Measurements from ENCODE around the gene HLA-DRB5.

DNA sequence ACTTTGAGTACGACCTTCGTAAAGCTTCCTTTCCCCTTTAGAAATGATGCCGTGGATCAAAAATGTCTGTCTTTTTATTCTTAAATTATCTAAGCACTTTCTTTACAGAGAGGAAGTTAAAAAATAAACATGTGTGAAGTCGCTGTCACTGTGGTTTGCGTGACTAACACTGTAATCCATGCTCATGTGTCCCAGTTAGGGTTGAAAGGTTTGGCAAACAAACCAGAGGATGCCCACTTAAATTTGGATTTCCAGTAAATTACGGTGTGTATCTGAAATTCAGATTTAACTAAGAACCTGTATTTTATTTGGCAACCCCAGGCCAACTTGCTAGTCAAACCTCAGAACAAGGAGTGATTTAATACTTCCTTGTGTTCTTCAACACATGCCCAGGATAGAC lies 38.5 kb upstream of the HLA-DRB5 start:
- TF ChIP-seq CTCF (IDR thresholded peaks at IDR 0.05) (no peak), POLR2A (IDR thresholded peaks at IDR 0.05) (no peak)

Measured in testis (tissue), 2 donors.